Fibroblast of pulmonary artery (primary cell): Measurements from ENCODE around the gene TREM2.
A peak's percentile ranks its signal among the peaks of the same experiment; 100 is the strongest.

Experiments used
- DNase-seq: peaks from one replicate; pipeline ENCODE4 v3.0.0-alpha.2; 2010; ENCODE audit warnings: low read depth
- H3K4me3 ChIP-seq: replicated peaks from 2 replicates; pipeline ENCODE4 v1.5.1; 2011; ENCODE audit warnings: low read depth, mild to moderate bottlenecking, control low read depth, low read length, moderate library complexity
- TF ChIP-seq, protein P1 (sequence below): IDR thresholded peaks from 2 replicates; pipeline ENCODE4 v1.5.1; 2011; ENCODE audit warnings: mild to moderate bottlenecking, control low read depth, low read length, inconsistent platforms; ENCODE audit errors: missing control alignments

TREM2 gene

DNA sequence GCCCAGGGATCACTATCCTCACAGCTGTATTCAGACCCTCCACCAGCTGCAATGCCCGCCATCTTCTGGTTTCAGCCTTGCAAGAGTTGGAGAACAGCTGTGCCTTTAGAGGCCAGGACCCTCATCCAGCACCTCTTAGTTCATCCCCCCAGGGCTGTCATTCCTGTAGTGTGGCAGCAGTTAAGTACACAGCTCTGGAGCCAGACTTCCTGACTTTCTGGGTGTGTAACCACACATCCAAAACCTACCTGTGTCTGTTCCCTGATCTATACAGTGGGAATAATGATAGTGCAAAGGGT lies 452 bp upstream of the TREM2 start:
- no peak for DNase-seq
- TF ChIP-seq, protein P1, sequence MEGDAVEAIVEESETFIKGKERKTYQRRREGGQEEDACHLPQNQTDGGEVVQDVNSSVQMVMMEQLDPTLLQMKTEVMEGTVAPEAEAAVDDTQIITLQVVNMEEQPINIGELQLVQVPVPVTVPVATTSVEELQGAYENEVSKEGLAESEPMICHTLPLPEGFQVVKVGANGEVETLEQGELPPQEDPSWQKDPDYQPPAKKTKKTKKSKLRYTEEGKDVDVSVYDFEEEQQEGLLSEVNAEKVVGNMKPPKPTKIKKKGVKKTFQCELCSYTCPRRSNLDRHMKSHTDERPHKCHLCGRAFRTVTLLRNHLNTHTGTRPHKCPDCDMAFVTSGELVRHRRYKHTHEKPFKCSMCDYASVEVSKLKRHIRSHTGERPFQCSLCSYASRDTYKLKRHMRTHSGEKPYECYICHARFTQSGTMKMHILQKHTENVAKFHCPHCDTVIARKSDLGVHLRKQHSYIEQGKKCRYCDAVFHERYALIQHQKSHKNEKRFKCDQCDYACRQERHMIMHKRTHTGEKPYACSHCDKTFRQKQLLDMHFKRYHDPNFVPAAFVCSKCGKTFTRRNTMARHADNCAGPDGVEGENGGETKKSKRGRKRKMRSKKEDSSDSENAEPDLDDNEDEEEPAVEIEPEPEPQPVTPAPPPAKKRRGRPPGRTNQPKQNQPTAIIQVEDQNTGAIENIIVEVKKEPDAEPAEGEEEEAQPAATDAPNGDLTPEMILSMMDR = no peak
- no peak overlapping the region for H3K4me3 ChIP-seq

DNA sequence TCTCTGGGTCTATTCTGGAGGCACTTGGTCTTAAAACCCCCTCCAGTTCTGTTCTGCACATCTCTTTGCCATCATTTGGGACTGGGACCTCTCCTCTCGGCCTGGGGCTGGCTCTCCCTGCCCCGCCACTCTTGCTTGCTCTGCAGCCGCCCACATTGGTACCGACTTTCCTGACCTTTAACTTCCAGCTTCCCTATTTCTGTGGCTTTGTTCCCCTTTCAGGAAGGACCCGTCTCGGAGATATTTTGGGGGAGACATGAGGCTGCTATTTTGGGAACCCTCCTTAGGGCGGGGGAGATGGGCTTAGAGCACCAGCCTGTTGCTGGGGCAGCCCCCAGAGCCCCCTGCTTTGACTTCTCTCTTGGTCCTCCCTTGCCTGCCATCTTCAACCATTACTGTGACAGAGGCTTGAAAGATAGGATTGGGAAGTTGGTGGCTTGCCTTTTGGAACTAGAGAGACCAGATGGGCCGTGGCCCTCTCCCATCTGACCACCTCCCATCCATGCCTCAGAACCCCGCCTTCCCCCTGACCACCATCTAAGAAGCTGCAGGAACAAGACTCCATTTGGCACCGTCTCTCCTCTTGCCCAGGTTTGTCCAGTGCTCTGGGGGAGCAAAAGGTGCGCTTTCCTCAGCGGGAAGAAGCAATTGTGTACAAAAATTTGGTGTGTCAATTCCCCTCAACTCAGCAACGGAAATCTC lies 914 bp downstream of the TREM2 start:
- H3K4me3 ChIP-seq = no peak overlapping the region

DNA sequence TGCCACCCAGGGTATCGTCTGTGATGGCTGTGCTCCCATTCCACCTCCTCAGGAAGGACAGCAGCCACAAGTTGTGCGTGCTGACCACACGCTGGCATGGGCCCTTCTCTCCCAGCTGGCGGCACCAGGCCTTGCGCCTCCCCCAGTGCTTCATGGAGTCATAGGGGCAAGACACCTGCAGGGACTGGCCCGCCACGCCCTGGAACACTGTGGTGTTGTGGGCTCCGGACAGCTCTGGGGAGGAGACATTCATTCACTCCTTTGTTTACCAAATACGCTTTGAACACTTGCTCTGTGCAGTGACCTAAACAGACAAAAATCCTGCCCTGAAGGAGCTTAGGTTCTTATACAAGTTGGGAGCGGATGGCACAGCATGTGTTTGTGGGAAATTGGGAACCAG lies 1.5 kb downstream of the TREM2 start:
- H3K4me3 ChIP-seq = no peak overlapping the region
- DNase-seq = no peak
- TF ChIP-seq, protein P1 = no peak

More for the DNA sequence above, 914 bp downstream of the TREM2 start:
- DNase-seq = no peak
- TF ChIP-seq, protein P1 = no peak

DNA sequence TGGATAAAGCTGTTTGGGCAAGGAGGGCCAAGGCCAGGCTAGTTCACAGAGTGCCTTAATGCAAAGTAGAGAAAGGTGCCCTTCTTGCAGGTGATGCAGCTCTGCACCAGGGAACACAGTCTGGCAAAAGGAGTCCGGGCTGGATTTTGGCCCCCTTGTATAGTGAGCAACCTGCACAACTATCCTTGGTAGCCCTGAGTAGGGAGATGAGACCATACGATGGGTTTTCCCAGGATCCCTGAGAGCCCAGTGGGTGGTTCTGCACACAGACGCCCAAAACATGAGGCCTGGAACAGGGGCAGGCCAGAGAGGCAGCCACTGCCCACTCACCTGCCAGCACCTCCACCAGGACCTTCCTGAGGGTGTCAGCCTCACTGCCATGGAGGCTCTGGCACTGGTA lies 2.0 kb downstream of the TREM2 start:
- no peak for DNase-seq
- no peak overlapping the region for H3K4me3 ChIP-seq
- TF ChIP-seq, protein P1 = no peak

DNA sequence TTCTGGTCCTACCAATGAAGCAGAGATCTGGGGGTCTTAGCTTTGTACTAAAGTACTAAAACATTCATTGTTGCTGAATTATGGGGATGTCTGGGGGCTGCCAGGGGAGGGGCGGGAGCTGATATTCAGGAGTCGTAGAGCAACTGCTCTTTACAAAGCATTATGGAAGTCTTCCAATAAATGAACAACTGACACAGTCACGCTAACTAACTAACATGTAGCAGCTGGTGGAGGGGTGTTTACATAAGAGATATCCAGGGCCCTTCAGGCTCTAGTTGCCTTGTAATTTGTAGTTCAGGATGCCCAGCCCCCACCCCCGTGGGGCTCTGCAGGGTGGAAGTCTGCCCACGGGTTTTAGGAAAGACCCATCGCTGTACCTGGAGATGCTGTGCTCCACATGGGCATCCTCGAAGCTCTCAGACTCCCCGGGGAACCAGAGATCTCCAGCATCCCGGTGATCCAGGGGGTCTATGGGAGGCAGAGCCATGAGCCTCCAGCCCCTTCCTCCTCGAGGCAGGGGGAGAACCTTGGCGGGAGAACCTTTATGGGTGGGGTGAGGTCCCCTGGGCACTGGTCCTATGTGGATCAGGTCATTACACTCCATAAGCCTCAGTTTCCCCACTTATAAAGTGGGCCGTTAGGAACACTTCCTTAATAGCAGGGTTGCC lies 3.4 kb downstream of the TREM2 start:
- TF ChIP-seq, protein P1 = no peak
- no peak overlapping the region for H3K4me3 ChIP-seq
- peak; percentile 22 for DNase-seq

DNA sequence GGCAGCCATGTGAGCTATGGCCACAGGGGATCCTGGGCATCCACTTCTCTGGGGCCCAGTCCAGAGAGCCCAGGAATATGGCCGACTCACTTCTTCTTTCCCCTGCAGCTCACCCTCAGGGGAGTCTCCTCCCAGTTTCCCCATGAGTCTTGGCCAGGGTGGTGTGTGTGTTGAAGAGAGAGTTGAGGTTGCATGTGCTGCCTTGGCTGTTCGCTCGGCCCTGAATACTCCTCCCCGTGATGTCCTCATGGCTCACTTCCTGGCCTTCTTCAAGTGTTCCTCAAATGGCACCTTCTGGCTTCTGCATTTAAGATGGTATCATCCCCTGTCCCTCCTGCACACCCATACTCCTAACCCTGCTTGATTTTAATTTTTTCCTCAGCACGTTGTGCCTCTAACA lies 5.6 kb downstream of the TREM2 start:
- H3K4me3 ChIP-seq = no peak overlapping the region
- TF ChIP-seq, protein P1 = no peak
- DNase-seq = no peak

DNA sequence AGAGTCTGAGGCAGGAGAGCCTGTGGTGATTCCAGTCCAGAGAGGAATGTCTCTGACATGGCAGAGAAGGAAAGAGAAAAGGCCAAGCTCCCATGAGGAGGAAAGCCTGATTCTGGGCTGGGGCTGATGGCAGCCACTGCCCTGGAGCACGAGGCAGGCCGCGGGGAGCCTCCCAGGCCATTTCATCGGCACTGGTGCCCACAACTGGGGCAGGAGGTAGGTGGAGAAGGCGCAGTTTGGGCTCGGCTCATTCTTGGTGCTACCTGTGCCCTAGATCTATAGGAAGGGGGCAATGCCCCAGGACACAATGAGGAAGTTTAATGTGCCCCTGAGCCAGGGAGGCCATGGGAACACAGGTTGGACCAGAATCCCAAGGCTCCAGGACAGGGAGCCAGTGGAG lies 6.1 kb downstream of the TREM2 start:
- TF ChIP-seq, protein P1 = no peak
- no peak overlapping the region for H3K4me3 ChIP-seq
- DNase-seq = no peak
